PC-3 (cell line): ENCODE data around the gene C12orf57. TPM values are rescaled to one million over a fixed set of nuclear protein-coding genes. Genes with fewer than 3 reads are reported as not detected.

Experiments used
- ATAC-seq: fragments of 200-7000 bp; cut with Tn5 transposase; 2 replicates; pipeline ENCODE4 v1.9.1; 2020; ENCODE audit warnings: mild to moderate bottlenecking, moderate library complexity
- BruUV-seq: library from RNA; stranded (reverse); fragments of 400-500 nt; replicated peaks from 2 replicates; lab custom pipeline; 2021; lab: Mats Ljungman, UMichigan
- CTCF ChIA-PET: fragments of 300-600 bp; sonication (Branson Sonifier 250); formaldehyde crosslinking; loops from one replicate; lab custom pipeline; 2022; ENCODE audit warnings: antibody characterized with exemption; lab: Charles Lee
- POLR2A ChIA-PET: fragments of 300-600 bp; sonication (Branson Sonifier 250); formaldehyde crosslinking; loops from one replicate; lab custom pipeline; 2022; ENCODE audit warnings: antibody characterized with exemption; ENCODE audit not compliant: unreplicated experiment; lab: Charles Lee
- DNase-seq: peaks from one replicate; pipeline ENCODE4 v3.0.0-alpha.2; 2015
- H2AFZ ChIP-seq: fragments of 300-600 bp; sonication (generic); 2 replicates; pipeline ENCODE4 v1.6.0; 2016; ENCODE audit warnings: antibody characterized with exemption, low read length
- H3F3A ChIP-seq: fragments of 300-600 bp; sonication (generic); one replicate; pipeline ENCODE4 v1.6.0; 2017; ENCODE audit warnings: antibody characterized with exemption, low read length, control low read depth, mild to moderate bottlenecking; ENCODE audit not compliant: unreplicated experiment
- H3K27ac ChIP-seq: fragments of 300-600 bp; sonication (generic); 2 replicates; pipeline ENCODE4 v1.5.1; 2016; ENCODE audit warnings: mild to moderate bottlenecking, low read length
- H3K27me3 ChIP-seq: fragments of 300-600 bp; sonication (generic); 2 replicates; pipeline ENCODE4 v1.6.1; 2016; ENCODE audit warnings: low read length, mixed read lengths
- H3K36me3 ChIP-seq: fragments of 300-600 bp; sonication (generic); 2 replicates; pipeline ENCODE4 v1.6.1; 2016; ENCODE audit warnings: low read depth, mixed run types, low read length, mixed read lengths
- H3K4me1 ChIP-seq: fragments of 300-600 bp; sonication (generic); 2 replicates; pipeline ENCODE4 v1.5.1; 2016; ENCODE audit warnings: low read length; ENCODE audit not compliant: insufficient read depth
- H3K4me2 ChIP-seq: fragments of 300-600 bp; sonication (generic); 2 replicates; pipeline ENCODE4 v1.6.0; 2016; ENCODE audit warnings: low read length
- H3K4me3 ChIP-seq: fragments of 300-600 bp; sonication (generic); 2 replicates; pipeline ENCODE4 v1.5.1; 2016; ENCODE audit warnings: mild to moderate bottlenecking, low read length, mixed read lengths
- H3K79me2 ChIP-seq: fragments of 300-600 bp; sonication (generic); 2 replicates; pipeline ENCODE4 v1.6.1; 2017; ENCODE audit warnings: low read length, mixed read lengths
- H3K9ac ChIP-seq: fragments of 300-600 bp; sonication (generic); 2 replicates; pipeline ENCODE4 v1.6.0; 2016; ENCODE audit warnings: mild to moderate bottlenecking, low read length
- H3K9me2 ChIP-seq: fragments of 300-600 bp; sonication (generic); replicated peaks from 2 replicates; pipeline ENCODE4 v1.6.1; 2016; ENCODE audit warnings: mixed run types, low read length, mixed read lengths
- H3K9me3 ChIP-seq: fragments of 300-600 bp; sonication (generic); 2 replicates; pipeline ENCODE4 v1.6.1; 2016; ENCODE audit warnings: low read length, mixed read lengths
- H4K20me1 ChIP-seq: fragments of 300-600 bp; sonication (generic); 2 replicates; pipeline ENCODE4 v1.6.1; 2016; ENCODE audit warnings: low read length, mixed read lengths
- CTCF ChIP-seq: fragments of 300-600 bp; sonication (generic); conservative IDR thresholded peaks from 2 replicates; pipeline ENCODE4 v1.5.1; 2017; ENCODE audit warnings: antibody characterized with exemption, low read depth, mild to moderate bottlenecking, low read length
- EZH2 ChIP-seq: fragments of 300-600 bp; sonication (generic); IDR thresholded peaks from one replicate; pipeline ENCODE4 v1.6.1; 2017; ENCODE audit warnings: antibody characterized with exemption, mild to moderate bottlenecking, low read length; ENCODE audit not compliant: unreplicated experiment
- EZH2phosphoT487 ChIP-seq: fragments of 300-600 bp; sonication (generic); IDR thresholded peaks from 2 replicates; pipeline ENCODE4 v1.6.1; 2018; ENCODE audit warnings: mild to moderate bottlenecking, antibody characterized with exemption, low read length, borderline replicate concordance
- intact Hi-C: fragments of 100-400 bp; cut with micrococcal nuclease; formaldehyde crosslinking; loops from 2 replicates; pipeline ENCODE4 v1.9.0; 2023
- total RNA-seq: library from RNA; depleted of rRNA; stranded (reverse); fragments of >200 nt; gene quantifications from 2 replicates; pipeline ENCODE4 v1.2.3, GENCODE V29; 2014

Gene C12orf57
- total RNA-seq, 1 experiment from 2014 or later = 125 TPM

GRCh38 chr12:6960593-6961277 is 16.9 kb downstream of the C12orf57 start:
- H4K20me1 ChIP-seq = no peaks in the 10 kb centered on the region
- peaks cover 14% of the 10 kb centered on the region for H3K4me1 ChIP-seq
- POLR2A ChIA-PET = no interaction called here
- peaks cover 4% of the 10 kb centered on the region for H3F3A ChIP-seq
- ATAC-seq (peak; percentile 25), DNase-seq (no peak)
- no peak overlapping the region for H3K27ac ChIP-seq
- peaks cover 11% of the 10 kb centered on the region for H3K36me3 ChIP-seq
- TF ChIP-seq EZH2 (no peak), CTCF (no peak), EZH2phosphoT487 (no peak)
- BruUV-seq = no TSS peak
- CTCF ChIA-PET = interaction anchor here (1.5 to 2.5 kb wide), 2 partner anchors 14 to 17 kb away, joined by 6 to 10 read pairs; partner anchors contain the start of genes C12orf57 and RNU7-1
- H3K9me2 ChIP-seq = no peaks in the 10 kb centered on the region
- H3K4me2 ChIP-seq = no peak overlapping the region
- intact Hi-C loops = no loop called here
- no peaks in the 10 kb centered on the region for H3K9me3 ChIP-seq
- H3K9ac ChIP-seq = no peak overlapping the region
- 0 out of 2 replicates have a peak overlapping the region, but pooled peaks have one; percentile 84 for H2AFZ ChIP-seq
- H3K27me3 ChIP-seq = no peaks in the 10 kb centered on the region
- H3K4me3 ChIP-seq = no peak overlapping the region
- H3K79me2 ChIP-seq = no peaks in the 10 kb centered on the region

DNA sequence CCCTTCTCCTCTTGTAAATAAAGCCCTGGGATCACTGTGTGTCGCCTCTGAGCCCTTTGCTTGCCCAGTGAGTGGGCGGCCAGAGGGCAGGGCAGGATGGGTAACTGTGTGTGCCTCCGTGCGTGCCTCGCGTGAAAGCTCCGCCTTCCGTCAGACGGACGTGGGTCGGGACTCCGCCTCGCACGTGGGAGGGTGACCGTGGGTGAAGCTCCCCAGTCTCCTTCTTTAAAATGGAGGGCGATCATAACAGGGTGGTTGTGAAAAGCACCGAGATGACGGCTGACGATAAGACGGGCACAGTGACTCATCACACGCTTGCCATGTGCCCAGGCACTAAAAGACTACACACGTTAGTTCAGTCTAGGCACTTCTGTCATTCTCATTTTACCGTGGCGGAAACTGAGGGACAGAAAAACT is 17.5 kb downstream of the C12orf57 start:
- peak overlapping the region; percentile 84 for H2AFZ ChIP-seq
- H3K27ac ChIP-seq = peak overlapping the region; percentile 70
- TF ChIP-seq EZH2 = no peak
- TF ChIP-seq CTCF = no peak
- no peak for TF ChIP-seq EZH2phosphoT487
- no peaks in the 10 kb centered on the region for H3K27me3 ChIP-seq
- H3K4me1 ChIP-seq = peaks cover 14% of the 10 kb centered on the region
- no peaks in the 10 kb centered on the region for H3K9me2 ChIP-seq
- DNase-seq = no peak
- BruUV-seq = no TSS peak
- H3K79me2 ChIP-seq = no peaks in the 10 kb centered on the region
- ATAC-seq = peak; percentile 23
- peaks cover 4% of the 10 kb centered on the region for H3F3A ChIP-seq
- H3K4me3 ChIP-seq = no peak overlapping the region
- H3K9me3 ChIP-seq = no peaks in the 10 kb centered on the region
- peak overlapping the region; percentile 55 for H3K9ac ChIP-seq
- peaks cover 15% of the 10 kb centered on the region for H3K36me3 ChIP-seq
- peak overlapping the region; percentile 36; the same call in 1 of the 2 replicates for H3K4me2 ChIP-seq
- intact Hi-C loops = no loop called here
- no peaks in the 10 kb centered on the region for H4K20me1 ChIP-seq
- ChIA-PET CTCF (interaction anchor here (1.5 to 2.5 kb wide), 2 partner anchors 15 to 17 kb away, joined by 6 to 10 read pairs; partner anchors contain the start of genes C12orf57 and RNU7-1), POLR2A (interaction anchor here (0.5 kb wide), 1 partner anchor 747 kb away, joined by 3 read pairs; no protein-coding TSS in a partner anchor)
